Activated B cell treated with CpG ODN at 0.5 μM for 24 hours (primary cell): ENCODE measurements around the gene NOL4L. TPM values are rescaled to one million over a fixed set of nuclear protein-coding genes. Genes with fewer than 3 reads are reported as not detected.

Experiments
- ATAC-seq: fragments of 200-7000 bp; cut with Tn5 transposase; one replicate; pipeline ENCODE4 v1.10.0; 2021; ENCODE audit warnings: low read depth, mild to moderate bottlenecking, moderate library complexity
- CTCF ChIA-PET: fragments of 350-600 bp; sonication (Branson Sonifier 250); formaldehyde crosslinking; loops from one replicate; lab custom pipeline; 2021; ENCODE audit warnings: antibody characterized with exemption; lab: Charles Lee
- POLR2A ChIA-PET: fragments of 350-600 bp; sonication (Branson Sonifier 250); formaldehyde crosslinking; loops from one replicate; lab custom pipeline; 2021; ENCODE audit warnings: antibody characterized with exemption; lab: Charles Lee
- DNase-seq: peaks from one replicate; pipeline ENCODE4 v3.0.0; 2022
- H3K27ac Mint-ChIP-seq: one replicate; pipeline ENCODE4 v1.8.0; 2020; ENCODE audit warnings: mixed read lengths
- H3K27me3 Mint-ChIP-seq: one replicate; pipeline ENCODE4 v1.8.0; 2021; ENCODE audit warnings: mixed read lengths
- H3K36me3 Mint-ChIP-seq: one replicate; pipeline ENCODE4 v1.8.0; 2021; ENCODE audit warnings: low read depth, mixed read lengths
- H3K4me1 Mint-ChIP-seq: one replicate; pipeline ENCODE4 v1.8.0; 2021; ENCODE audit warnings: mixed read lengths
- H3K4me3 Mint-ChIP-seq: one replicate; pipeline ENCODE4 v1.8.0; 2020; ENCODE audit warnings: mild to moderate bottlenecking, mixed read lengths
- H3K9me3 Mint-ChIP-seq: one replicate; pipeline ENCODE4 v1.8.0; 2020; ENCODE audit warnings: mixed read lengths
- intact Hi-C: fragments of 100-400 bp; cut with micrococcal nuclease; formaldehyde crosslinking; loops from one replicate; pipeline ENCODE4 v1.15.1; 2024
- total RNA-seq: library from RNA; stranded (reverse); gene quantifications from 2 replicates; pipeline ENCODE4 v1.2.3, GENCODE V29; 2022
- TF ChIP-seq, protein P1 (sequence below): fragments of 200-600 bp; IDR thresholded peaks from one replicate; pipeline ENCODE4 v1.8.0; 2022; ENCODE audit warnings: antibody characterized with exemption, mild to moderate bottlenecking

Gene NOL4L
- total RNA-seq, 1 donor from 2014 or later = 4.7 TPM

DNA sequence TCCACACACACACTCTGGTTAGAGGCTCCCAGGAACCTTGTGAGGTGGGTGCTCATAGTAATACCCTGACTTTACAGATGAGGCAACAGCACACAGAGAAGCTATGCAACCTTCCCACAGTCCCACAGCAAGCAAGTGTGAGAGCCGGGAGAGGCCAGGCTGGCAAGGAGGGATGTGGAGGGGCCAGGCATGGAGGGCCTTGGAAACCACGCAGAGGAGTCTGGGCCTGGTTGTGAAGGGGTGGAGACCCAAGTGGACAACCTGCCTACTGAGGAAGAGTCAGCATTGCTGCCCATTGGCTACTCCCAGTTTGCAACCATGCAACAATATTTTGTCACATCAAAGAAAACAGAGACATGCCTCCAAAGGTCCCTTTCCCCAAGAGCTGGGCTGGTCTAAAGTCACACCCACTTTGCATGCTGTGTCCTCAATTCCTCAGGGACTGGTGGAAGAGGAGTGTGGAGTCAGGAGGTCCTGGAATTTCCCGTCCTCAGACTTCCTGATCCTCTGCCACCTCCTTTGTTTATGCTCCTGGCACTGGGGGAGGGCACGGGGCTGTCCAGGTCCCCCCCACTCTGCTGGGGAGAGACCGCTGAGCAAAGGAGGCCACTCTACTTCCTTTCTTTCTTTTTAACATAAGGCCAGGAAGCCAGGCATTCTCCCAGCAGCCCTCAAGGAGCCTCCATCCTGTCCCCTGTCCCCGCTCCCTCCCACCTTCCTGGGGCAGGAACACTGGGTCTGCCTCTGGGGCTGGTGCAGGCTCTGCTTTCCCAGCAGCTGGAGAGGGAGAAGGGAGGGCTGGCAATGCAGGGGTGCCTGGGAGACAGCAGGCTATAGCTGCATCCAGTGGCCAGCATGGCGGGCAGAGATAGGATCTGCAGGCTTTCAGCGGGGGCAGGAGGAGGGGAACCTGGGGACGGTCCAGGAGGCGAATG lies 68.3 kb downstream of the NOL4L start:
- Mint-ChIP-seq H3K27me3 (no peaks in the 10 kb centered on the region), H3K4me3 (no peak overlapping the region), H3K4me1 (peaks cover 14% of the 10 kb centered on the region), H3K9me3 (no peaks in the 10 kb centered on the region), H3K36me3 (peaks cover 10% of the 10 kb centered on the region), H3K27ac (no peak overlapping the region)
- ATAC-seq (no peak), DNase-seq (no peak)
- TF ChIP-seq, protein P1, sequence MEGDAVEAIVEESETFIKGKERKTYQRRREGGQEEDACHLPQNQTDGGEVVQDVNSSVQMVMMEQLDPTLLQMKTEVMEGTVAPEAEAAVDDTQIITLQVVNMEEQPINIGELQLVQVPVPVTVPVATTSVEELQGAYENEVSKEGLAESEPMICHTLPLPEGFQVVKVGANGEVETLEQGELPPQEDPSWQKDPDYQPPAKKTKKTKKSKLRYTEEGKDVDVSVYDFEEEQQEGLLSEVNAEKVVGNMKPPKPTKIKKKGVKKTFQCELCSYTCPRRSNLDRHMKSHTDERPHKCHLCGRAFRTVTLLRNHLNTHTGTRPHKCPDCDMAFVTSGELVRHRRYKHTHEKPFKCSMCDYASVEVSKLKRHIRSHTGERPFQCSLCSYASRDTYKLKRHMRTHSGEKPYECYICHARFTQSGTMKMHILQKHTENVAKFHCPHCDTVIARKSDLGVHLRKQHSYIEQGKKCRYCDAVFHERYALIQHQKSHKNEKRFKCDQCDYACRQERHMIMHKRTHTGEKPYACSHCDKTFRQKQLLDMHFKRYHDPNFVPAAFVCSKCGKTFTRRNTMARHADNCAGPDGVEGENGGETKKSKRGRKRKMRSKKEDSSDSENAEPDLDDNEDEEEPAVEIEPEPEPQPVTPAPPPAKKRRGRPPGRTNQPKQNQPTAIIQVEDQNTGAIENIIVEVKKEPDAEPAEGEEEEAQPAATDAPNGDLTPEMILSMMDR = no peak
- intact Hi-C loops = no loop called here
- ChIA-PET POLR2A (no interaction called here), CTCF (interaction anchor here (1.6 kb wide), 1 partner anchor 136 kb away, joined by 3 read pairs; no protein-coding TSS in a partner anchor)

DNA sequence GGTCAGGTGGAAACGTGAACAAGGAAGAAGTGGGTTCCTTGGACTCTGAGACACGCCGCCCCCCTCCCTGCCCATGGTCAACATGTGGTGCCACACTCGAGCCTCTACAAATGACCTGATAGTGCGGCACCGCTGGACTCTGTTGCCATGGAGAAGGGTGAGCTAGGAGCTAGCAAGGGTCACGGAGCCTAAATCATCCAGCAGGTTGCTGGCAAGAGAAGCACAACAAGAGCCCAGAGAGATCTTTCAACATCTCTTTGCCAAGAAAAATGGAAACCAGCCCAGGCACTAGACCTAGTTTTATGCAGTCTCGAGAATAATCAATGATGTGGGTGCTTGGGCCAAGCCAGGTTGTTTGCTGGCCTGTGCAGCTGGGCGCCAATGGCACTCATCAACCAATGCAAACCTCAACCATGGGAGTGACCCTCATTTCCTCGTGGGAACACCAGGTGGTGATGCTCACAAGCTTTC lies 69.5 kb downstream of the NOL4L start:
- no peak overlapping the region for H3K4me3 Mint-ChIP-seq

DNA sequence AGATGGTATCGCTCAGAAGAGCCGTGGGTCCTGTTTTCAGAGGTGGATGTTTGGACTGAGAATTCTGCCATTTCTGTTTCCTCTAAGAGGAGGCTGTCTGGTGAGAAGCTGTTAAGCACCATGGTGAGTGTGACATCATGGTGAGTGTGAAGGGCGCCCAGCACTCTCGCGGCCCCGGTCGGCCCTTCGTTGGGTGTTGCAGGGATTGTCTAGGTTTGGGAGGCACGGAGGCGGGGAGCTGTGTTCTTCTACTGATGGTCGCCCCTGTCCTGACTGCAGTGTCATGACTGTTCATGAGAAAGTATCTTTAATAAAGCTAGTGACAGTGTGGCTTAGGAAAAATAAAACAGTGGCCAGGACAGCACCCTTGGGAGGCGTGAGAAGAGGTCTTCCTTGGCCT lies 70.4 kb downstream of the NOL4L start:
- Mint-ChIP-seq H3K27ac (no peak overlapping the region), H3K4me1 (peaks cover 24% of the 10 kb centered on the region), H3K4me3 (no peak overlapping the region), H3K27me3 (no peaks in the 10 kb centered on the region), H3K9me3 (no peaks in the 10 kb centered on the region), H3K36me3 (peaks cover 8% of the 10 kb centered on the region)
- ATAC-seq = no peak
- intact Hi-C loops = no loop called here
- ChIA-PET CTCF (interaction anchor here (1.1 kb wide), 1 partner anchor 159 kb away, joined by 3 read pairs; the partner anchor contains the start of gene C20orf203), POLR2A (no interaction called here)
- DNase-seq = no peak
- TF ChIP-seq, protein P1 = no peak

More for the DNA sequence above, 69.5 kb downstream of the NOL4L start:
- TF ChIP-seq, protein P1 = no peak
- DNase-seq = no peak
- Mint-ChIP-seq H3K36me3 (peaks cover 10% of the 10 kb centered on the region), H3K27me3 (no peaks in the 10 kb centered on the region), H3K4me1 (peaks cover 17% of the 10 kb centered on the region), H3K9me3 (no peaks in the 10 kb centered on the region), H3K27ac (no peak overlapping the region)
- intact Hi-C loops = no loop called here
- CTCF ChIA-PET = interaction anchor here (0.5 to 1.1 kb wide), 2 partner anchors 158 to 261 kb away, joined by 3 read pairs; partner anchors contain the start of gene C20orf203
- POLR2A ChIA-PET = interaction anchor here (0.6 kb wide), 1 partner anchor 139 kb away, joined by 3 read pairs; no protein-coding TSS in a partner anchor
- no peak for ATAC-seq

DNA sequence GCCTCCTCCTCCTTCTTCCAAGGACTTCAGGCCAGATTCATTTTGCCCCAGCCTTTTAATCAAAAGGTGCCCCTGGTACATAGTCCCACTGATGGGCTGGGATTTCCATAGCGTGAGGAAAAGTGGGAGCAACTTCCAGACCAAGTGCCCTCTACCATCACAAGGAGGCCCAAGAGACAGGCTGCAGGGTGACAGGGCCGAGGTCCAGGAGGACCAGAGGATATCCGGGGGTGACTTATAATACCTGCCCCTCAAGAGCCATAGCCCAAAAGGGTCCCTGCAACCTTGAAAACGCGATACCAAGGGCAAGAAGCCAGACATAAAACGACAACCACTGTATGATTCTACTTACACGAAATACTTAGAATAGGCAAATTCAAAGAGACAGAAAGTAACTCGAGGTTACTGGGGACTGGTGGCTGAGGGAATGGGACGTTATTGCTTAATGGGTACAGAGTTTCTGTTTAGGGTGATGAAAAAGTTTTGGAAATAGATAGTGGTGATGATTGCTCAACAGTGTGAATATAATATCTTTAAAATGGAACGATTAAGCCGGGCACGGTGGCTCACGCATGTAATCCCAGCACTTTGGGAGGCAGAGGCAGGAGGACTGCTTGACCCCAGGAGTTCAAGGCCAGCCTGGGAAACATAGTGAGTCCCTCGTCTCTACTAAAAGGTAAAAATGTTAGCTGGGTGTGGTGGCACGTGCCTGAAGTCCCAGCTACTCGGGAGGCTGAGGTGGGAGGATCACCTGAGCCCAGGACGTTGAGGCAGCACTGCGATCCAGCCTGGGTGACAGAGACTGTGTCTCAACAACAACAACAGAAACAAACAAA lies 71.9 kb downstream of the NOL4L start:
- Mint-ChIP-seq H3K9me3 (no peaks in the 10 kb centered on the region), H3K36me3 (peaks cover 8% of the 10 kb centered on the region), H3K4me1 (peaks cover 37% of the 10 kb centered on the region), H3K27ac (no peak overlapping the region), H3K4me3 (no peak overlapping the region), H3K27me3 (no peaks in the 10 kb centered on the region)
- no peak for DNase-seq
- ATAC-seq = no peak
- intact Hi-C loops = no loop called here
- ChIA-PET CTCF (no interaction called here), POLR2A (interaction anchor here (0.6 kb wide), 1 partner anchor 54 kb away, joined by 8 read pairs; no protein-coding TSS in a partner anchor)
- TF ChIP-seq, protein P1 = no peak
